ENCODE measurements around the gene CEP89.

The CEP89 gene

DNA sequence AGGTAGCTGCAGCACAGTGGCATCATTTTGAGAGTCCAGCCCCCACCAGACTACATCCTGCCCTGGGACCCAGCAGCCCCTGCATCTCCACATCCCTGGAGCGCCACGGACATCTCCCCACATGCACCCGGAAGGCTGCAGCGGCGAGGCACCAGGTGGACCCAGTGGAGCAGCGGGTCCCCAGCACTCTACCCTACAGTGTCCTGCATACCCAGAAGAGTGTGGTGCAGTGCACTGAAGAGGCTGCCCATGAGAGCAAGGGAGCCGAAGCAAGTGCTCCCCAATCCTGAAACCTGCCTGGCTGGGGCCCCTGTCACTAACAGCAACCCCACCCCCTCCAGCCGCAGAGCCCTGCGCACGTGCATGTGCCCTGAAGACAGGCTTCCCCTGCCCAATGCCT, 80.9 kb downstream of the CEP89 start:
- H3K27me3 ChIP-seq (ENCODE audit: insufficient read depth, low read length, poor library complexity), result no peaks in the 10 kb centered on the region
- DNase-seq (no peak), ATAC-seq (ENCODE audit: insufficient read depth, low read depth) (no peak)
- H3K79me2 ChIP-seq (ENCODE audit: insufficient read depth, low read length), result no peaks in the 10 kb centered on the region
- H3K9me3 ChIP-seq (ENCODE audit: insufficient read depth, low read length, severe bottlenecking), result peaks cover 22% of the 10 kb centered on the region
- H3K4me3 ChIP-seq (ENCODE audit: low read depth in 1 of 2, low read length in 2 of 2), result no peak overlapping the region
- no peak for TF ChIP-seq CTCF (IDR thresholded peaks at IDR 0.05; ENCODE audit: borderline replicate concordance, extremely low read depth, low read length, poor library complexity, severe bottlenecking)
- no peak for TF ChIP-seq EZH2 (IDR thresholded peaks at IDR 0.05; ENCODE audit: borderline replicate concordance, low read depth, low read length, severe bottlenecking)
- no peaks in the 10 kb centered on the region for H3K4me1 ChIP-seq (ENCODE audit: insufficient read depth, low read length)
- no peak overlapping the region for H3K4me2 ChIP-seq (ENCODE audit: insufficient read depth, low read length)
- peaks cover 34% of the 10 kb centered on the region for H3K36me3 ChIP-seq (ENCODE audit: insufficient read depth, low read length)
- no peak overlapping the region for H3K27ac ChIP-seq (ENCODE audit: low read length)
- H2AFZ ChIP-seq (ENCODE audit: low read depth, low read length), result no peak overlapping the region
- H4K20me1 ChIP-seq (ENCODE audit: insufficient read depth, low read length), result no peaks in the 10 kb centered on the region
- H3K9ac ChIP-seq (ENCODE audit: low read depth, low read length), result no peak overlapping the region

DNA sequence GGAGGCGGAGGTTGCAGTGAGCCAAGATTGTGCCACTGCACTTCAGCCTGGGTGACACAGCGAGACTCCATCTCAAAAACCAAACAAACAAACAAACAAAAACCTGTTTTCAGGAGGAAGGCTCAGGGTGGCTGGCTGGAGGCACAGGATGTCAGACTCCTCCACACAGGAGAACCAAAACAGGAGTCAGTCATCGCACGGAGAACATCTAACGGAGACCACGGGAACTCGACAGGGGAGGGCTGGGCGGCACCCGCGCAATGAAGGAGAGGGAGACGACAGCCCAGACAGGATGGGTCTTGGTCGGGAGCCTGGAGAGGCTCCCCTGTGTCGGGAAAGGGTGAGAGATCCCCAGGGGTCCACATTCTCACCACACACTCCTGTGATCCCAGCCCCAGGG, 81.4 kb downstream of the CEP89 start:
- Histone ChIP-seq H4K20me1 (ENCODE audit: insufficient read depth, low read length) (no peaks in the 10 kb centered on the region), H3K27ac (ENCODE audit: low read length) (no peak overlapping the region), H2AFZ (ENCODE audit: low read depth, low read length) (no peak overlapping the region), H3K9me3 (ENCODE audit: insufficient read depth, low read length, severe bottlenecking) (peaks cover 22% of the 10 kb centered on the region), H3K4me1 (ENCODE audit: insufficient read depth, low read length) (no peaks in the 10 kb centered on the region), H3K27me3 (ENCODE audit: insufficient read depth, low read length, poor library complexity) (no peaks in the 10 kb centered on the region), H3K4me2 (ENCODE audit: insufficient read depth, low read length) (no peak overlapping the region), H3K79me2 (ENCODE audit: insufficient read depth, low read length) (no peaks in the 10 kb centered on the region), H3K9ac (ENCODE audit: low read depth, low read length) (no peak overlapping the region), H3K36me3 (ENCODE audit: insufficient read depth, low read length) (peaks cover 34% of the 10 kb centered on the region), H3K4me3 (ENCODE audit: low read depth in 1 of 2, low read length in 2 of 2) (no peak overlapping the region)
- TF ChIP-seq EZH2 (IDR thresholded peaks at IDR 0.05; ENCODE audit: borderline replicate concordance, low read depth, low read length, severe bottlenecking), result no peak
- TF ChIP-seq CTCF (IDR thresholded peaks at IDR 0.05; ENCODE audit: borderline replicate concordance, extremely low read depth, low read length, poor library complexity, severe bottlenecking), result no peak
- DNase-seq (no peak), ATAC-seq (ENCODE audit: insufficient read depth, low read depth) (no peak)

GRCh38 chr19:32889137-32889934, 82.4 kb downstream of the CEP89 start:
- ATAC-seq (ENCODE audit: insufficient read depth, low read depth) (no peak), DNase-seq (no peak)
- Histone ChIP-seq H3K9me3 (ENCODE audit: insufficient read depth, low read length, severe bottlenecking) (peaks cover 21% of the 10 kb centered on the region), H4K20me1 (ENCODE audit: insufficient read depth, low read length) (no peaks in the 10 kb centered on the region), H3K79me2 (ENCODE audit: insufficient read depth, low read length) (no peaks in the 10 kb centered on the region), H2AFZ (ENCODE audit: low read depth, low read length) (no peak overlapping the region), H3K27me3 (ENCODE audit: insufficient read depth, low read length, poor library complexity) (no peaks in the 10 kb centered on the region), H3K9ac (ENCODE audit: low read depth, low read length) (no peak overlapping the region), H3K4me2 (ENCODE audit: insufficient read depth, low read length) (no peak overlapping the region), H3K36me3 (ENCODE audit: insufficient read depth, low read length) (peaks cover 33% of the 10 kb centered on the region), H3K4me1 (ENCODE audit: insufficient read depth, low read length) (no peaks in the 10 kb centered on the region), H3K4me3 (ENCODE audit: low read depth in 1 of 2, low read length in 2 of 2) (no peak overlapping the region), H3K27ac (ENCODE audit: low read length) (no peak overlapping the region)
- TF ChIP-seq CTCF (IDR thresholded peaks at IDR 0.05; ENCODE audit: borderline replicate concordance, extremely low read depth, low read length, poor library complexity, severe bottlenecking) (no peak), EZH2 (IDR thresholded peaks at IDR 0.05; ENCODE audit: borderline replicate concordance, low read depth, low read length, severe bottlenecking) (no peak)

Data from DND-41 (cell line).